ENCODE results near the gene ZNF845.

DNA sequence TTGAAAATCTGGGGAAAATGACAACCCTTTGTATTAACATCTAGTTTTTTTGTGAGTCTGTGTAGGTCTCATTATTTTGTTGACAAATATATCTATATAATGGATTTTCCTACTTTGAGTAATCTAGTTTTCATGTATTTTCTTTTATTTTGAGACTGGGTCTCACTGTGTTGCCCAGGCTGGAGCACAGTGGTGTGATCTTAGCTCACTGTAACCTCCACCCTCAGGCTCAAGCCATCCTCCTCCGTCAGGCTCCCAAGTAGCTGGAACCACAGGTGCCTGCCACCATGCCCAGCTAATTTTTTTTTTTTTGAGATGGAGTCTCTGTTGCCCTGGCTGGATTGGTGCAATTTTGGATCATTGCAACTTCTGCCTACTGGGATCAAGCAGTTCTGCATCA is 41.2 kb downstream of the ZNF845 start:
- TF ChIP-seq BHLHE40 (IDR thresholded peaks at IDR 0.05; ENCODE audit: borderline replicate concordance) (no peak), LEF1 (IDR thresholded peaks at IDR 0.05; ENCODE audit: borderline replicate concordance) (no peak), FOXA1 (IDR thresholded peaks at IDR 0.05) (no peak), ELF4 (IDR thresholded peaks at IDR 0.05) (no peak), SP1 (IDR thresholded peaks at IDR 0.05) (no peak), NFRKB (IDR thresholded peaks at IDR 0.05) (no peak)
- TF ChIP-seq, protein P1, sequence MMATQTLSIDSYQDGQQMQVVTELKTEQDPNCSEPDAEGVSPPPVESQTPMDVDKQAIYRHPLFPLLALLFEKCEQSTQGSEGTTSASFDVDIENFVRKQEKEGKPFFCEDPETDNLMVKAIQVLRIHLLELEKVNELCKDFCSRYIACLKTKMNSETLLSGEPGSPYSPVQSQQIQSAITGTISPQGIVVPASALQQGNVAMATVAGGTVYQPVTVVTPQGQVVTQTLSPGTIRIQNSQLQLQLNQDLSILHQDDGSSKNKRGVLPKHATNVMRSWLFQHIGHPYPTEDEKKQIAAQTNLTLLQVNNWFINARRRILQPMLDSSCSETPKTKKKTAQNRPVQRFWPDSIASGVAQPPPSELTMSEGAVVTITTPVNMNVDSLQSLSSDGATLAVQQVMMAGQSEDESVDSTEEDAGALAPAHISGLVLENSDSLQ (IDR thresholded peaks at IDR 0.05), result no peak
